Uterus (tissue), 4 donors: ENCODE results near the gene ELOVL7. TPM values are rescaled to one million over a fixed set of nuclear protein-coding genes. Genes with fewer than 3 reads are reported as not detected.

Experiments used
- DNase-seq, 2 donors: peaks; one replicate each; pipeline ENCODE4 v3.0.0-alpha.2; 2019 to 2020
- H3K27ac ChIP-seq, 2 donors: fragments of 200-600 bp; sonication (generic); 1 replicate in 1 of 2; 2 replicates in 1 of 2; pipeline ENCODE4 v1.5.1; 2016 to 2018
- H3K27me3 ChIP-seq, 2 donors: fragments of 200-600 bp; sonication (generic); one replicate each; pipeline ENCODE4 v1.5.1; 2018 to 2019; ENCODE audit warnings: control low read depth in 1 of 2
- H3K36me3 ChIP-seq, 2 donors: fragments of 200-600 bp; sonication (generic); one replicate each; pipeline ENCODE4 v1.5.1; 2019; ENCODE audit warnings: control low read depth in 1 of 2
- H3K4me1 ChIP-seq, 2 donors: fragments of 200-600 bp; sonication (generic); one replicate each; pipeline ENCODE4 v1.5.1; 2018 to 2019; ENCODE audit warnings: control low read depth in 1 of 2
- H3K4me3 ChIP-seq, 2 donors: fragments of 200-600 bp; sonication (generic); 1 replicate in 1 of 2; 2 replicates in 1 of 2; pipeline ENCODE4 v1.5.1; 2018 to 2019; ENCODE audit warnings: mild to moderate bottlenecking in 1 of 2
- H3K9me3 ChIP-seq, 2 donors: fragments of 200-600 bp; sonication (generic); one replicate each; pipeline ENCODE4 v1.5.1; 2019; ENCODE audit warnings: control low read depth in 1 of 2
- POLR2A ChIP-seq, 2 donors: fragments of 450-650 bp; IDR thresholded peaks; one replicate each; pipeline ENCODE4 v1.6.1; 2016; ENCODE audit warnings: antibody characterized with exemption in 2 of 2, mild to moderate bottlenecking in 1 of 2, moderate library complexity in 1 of 2
- intact Hi-C: fragments of 100-400 bp; cut with DNase I; formaldehyde crosslinking; loops from one replicate; pipeline ENCODE4 v1.15.1; 2023; ENCODE audit warnings: low total_unique reads
- total RNA-seq, 4 donors: library from RNA; depleted of rRNA in 3 of 4; stranded (reverse); fragments of >200 nt in 3 of 4; gene quantifications; one replicate each; pipeline versions ENCODE4 v1.1.0 to v1.2.4, GENCODE V29; 2014 to 2023
- TF ChIP-seq, protein P1 (sequence below), 4 experiments: fragments of 200-600 bp in 2 of 4; fragments of 450-650 bp in 2 of 4; sonication (generic) in 2 of 4; IDR thresholded peaks; one replicate each; pipeline ENCODE4 v1.5.1; 2016 to 2019; ENCODE audit warnings: antibody characterized with exemption in 4 of 4, mild to moderate bottlenecking in 2 of 4, moderate library complexity in 1 of 4
- donor health status: DM: yes; HTN: yes; CAD: no.

Gene ELOVL7
- total RNA-seq, 4 donors from 2014 or later: 1.3 to 8.2 (median 2.9) TPM

DNA sequence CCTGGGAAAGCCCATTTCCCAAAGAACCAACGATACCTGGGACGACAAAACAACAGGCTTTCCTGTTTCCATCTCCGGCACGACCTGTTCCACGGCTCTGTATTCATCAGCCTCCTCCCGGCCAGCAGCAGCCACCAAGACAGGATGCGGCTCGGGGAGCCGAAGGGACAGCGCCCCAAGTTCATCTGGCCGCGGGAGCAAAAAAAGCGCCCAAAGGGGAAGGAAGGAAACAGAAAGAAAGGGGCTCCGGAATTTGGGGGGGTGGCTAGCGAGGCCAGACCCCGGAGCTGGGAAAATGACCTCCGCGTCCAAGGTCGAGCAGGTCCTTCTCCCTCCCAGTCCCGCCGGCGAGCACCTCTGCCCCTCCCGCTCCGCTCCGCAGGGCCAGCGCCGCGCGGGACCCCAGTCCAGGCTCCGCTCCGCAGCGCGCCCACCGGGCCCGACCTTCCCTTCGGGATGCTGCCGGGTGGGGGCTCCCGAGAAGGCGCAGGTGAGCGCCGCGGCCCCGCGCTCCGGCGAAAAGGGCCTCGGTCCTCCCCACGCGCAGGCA, 608 bp downstream of the ELOVL7 start:
- Histone ChIP-seq H3K4me1 (peaks cover 0 to 8% of the 10 kb centered on the region in 2 donors), H3K27ac (peak overlapping the region; percentile 40 to 64), H3K4me3 (peak overlapping the region; percentile 38 to 46), H3K36me3 (no peaks in the 10 kb centered on the region), H3K27me3 (no peaks in the 10 kb centered on the region), H3K9me3 (no peaks in the 10 kb centered on the region)
- intact Hi-C loops: no loop called here
- TF ChIP-seq, protein P1, sequence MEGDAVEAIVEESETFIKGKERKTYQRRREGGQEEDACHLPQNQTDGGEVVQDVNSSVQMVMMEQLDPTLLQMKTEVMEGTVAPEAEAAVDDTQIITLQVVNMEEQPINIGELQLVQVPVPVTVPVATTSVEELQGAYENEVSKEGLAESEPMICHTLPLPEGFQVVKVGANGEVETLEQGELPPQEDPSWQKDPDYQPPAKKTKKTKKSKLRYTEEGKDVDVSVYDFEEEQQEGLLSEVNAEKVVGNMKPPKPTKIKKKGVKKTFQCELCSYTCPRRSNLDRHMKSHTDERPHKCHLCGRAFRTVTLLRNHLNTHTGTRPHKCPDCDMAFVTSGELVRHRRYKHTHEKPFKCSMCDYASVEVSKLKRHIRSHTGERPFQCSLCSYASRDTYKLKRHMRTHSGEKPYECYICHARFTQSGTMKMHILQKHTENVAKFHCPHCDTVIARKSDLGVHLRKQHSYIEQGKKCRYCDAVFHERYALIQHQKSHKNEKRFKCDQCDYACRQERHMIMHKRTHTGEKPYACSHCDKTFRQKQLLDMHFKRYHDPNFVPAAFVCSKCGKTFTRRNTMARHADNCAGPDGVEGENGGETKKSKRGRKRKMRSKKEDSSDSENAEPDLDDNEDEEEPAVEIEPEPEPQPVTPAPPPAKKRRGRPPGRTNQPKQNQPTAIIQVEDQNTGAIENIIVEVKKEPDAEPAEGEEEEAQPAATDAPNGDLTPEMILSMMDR (IDR thresholded peaks at IDR 0.05): no peak
- no peak for TF ChIP-seq POLR2A (IDR thresholded peaks at IDR 0.05)
- no peak for DNase-seq

DNA sequence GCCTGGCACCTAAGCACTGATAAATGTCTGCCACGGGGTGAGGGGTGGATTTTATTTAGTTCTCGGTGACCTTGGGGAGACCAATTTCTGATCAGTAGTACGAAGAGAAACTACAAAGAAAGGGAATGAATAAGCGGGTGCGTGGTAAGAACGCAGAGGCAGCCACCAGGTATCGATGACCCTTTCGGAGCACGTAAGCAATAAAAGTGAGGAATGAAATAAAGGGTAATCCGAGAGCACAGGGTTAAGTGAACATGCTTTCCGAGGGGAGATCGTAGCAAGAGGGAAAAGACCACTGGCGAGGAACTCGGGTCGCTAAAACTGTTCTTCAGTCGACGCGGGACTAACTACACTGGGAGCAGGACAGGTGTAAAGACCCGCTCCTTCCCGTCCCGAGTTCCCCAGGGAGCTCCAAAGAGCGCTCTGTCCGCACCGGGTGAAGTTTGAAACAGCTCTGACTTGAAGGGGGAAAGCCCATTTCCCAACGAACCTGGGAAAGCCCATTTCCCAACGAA, 1.1 kb downstream of the ELOVL7 start:
- no peak for TF ChIP-seq POLR2A (IDR thresholded peaks at IDR 0.05)
- TF ChIP-seq, protein P1 (IDR thresholded peaks at IDR 0.05): no peak
- Histone ChIP-seq H3K27me3 (no peaks in the 10 kb centered on the region), H3K9me3 (no peaks in the 10 kb centered on the region), H3K36me3 (no peaks in the 10 kb centered on the region), H3K4me3 (peak overlapping the region; percentile 38 to 46), H3K27ac (peak overlapping the region in 1 of 2 donors; percentile 64), H3K4me1 (peaks cover 0 to 8% of the 10 kb centered on the region in 2 donors)
- intact Hi-C loops: no loop called here
- no peak for DNase-seq

DNA sequence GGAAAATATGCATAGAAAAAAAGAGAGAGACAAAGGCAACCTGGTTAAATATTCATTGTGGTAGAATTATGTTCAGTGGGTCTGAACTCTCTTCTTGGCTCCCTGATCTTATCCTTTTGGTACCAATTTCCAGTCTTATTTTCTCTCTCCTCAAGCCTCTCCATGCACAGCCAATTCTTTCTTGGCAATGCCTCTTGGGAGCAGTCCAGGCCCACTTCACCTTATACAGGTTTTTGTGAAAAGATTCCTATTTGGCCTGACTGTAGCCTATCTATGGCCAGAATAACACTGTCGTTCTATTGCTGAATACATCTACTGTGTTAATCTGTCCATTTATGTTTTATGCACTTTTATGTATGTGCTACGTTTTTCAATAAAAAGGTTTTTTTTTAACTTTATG, 2.7 kb downstream of the ELOVL7 start:
- H3K4me1 ChIP-seq: peaks cover 0 to 8% of the 10 kb centered on the region in 2 donors
- H3K36me3 ChIP-seq: no peaks in the 10 kb centered on the region
- intact Hi-C loops: no loop called here
- DNase-seq: no peak
- TF ChIP-seq, protein P1 (IDR thresholded peaks at IDR 0.05): no peak
- TF ChIP-seq POLR2A (IDR thresholded peaks at IDR 0.05): no peak
- no peaks in the 10 kb centered on the region for H3K27me3 ChIP-seq
- H3K4me3 ChIP-seq: no peak overlapping the region
- H3K9me3 ChIP-seq: no peaks in the 10 kb centered on the region
- no peak overlapping the region for H3K27ac ChIP-seq

DNA sequence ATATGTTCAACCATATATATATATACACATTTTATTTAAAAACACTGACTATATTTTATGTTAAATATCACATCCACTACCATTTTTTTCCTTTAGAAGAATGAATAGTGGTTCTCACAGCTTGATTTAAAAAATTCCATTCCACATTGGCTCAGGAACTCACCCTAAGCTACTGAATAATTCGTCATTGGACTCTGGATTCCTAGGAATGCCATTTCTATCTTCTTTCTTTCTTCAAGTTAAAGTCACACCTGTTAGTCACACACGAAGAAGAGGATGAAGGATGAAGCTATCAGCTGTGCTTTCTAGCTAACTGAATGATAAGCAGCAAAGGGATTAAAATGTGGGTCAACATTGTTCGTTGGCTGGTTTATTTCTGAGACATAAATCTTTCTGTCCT, 7.9 kb downstream of the ELOVL7 start:
- no peaks in the 10 kb centered on the region for H3K27me3 ChIP-seq

DNA sequence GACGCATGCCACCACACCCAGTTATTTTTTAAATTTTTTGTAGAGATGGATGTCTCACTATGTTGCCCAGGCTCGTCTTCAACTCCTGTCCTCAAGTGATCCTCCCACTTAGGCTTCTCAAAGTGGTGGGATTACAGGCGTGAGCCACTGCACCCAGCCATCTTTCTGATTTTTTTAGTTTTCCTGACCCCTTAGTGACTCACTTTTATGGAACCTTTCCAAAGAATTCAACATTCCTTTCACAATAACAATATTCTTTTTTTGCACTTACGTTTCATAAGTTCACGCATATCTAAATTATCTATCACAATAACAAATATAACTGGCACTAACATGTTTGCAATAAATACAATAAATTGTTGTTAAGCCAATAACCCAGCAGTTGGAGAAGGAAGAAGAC, 8.5 kb downstream of the ELOVL7 start:
- intact Hi-C loops: no loop called here

More for the DNA sequence above, 7.9 kb downstream of the ELOVL7 start:
- H3K9me3 ChIP-seq: no peaks in the 10 kb centered on the region
- no peak overlapping the region for H3K27ac ChIP-seq
- H3K4me1 ChIP-seq: no peaks in the 10 kb centered on the region
- no peak for DNase-seq
- intact Hi-C loops: no loop called here
- no peaks in the 10 kb centered on the region for H3K36me3 ChIP-seq
- TF ChIP-seq, protein P1 (IDR thresholded peaks at IDR 0.05): no peak
- no peak for TF ChIP-seq POLR2A (IDR thresholded peaks at IDR 0.05)
- H3K4me3 ChIP-seq: no peak overlapping the region

More for the DNA sequence above, 8.5 kb downstream of the ELOVL7 start:
- H3K9me3 ChIP-seq: no peaks in the 10 kb centered on the region
- no peak overlapping the region for H3K4me3 ChIP-seq
- no peaks in the 10 kb centered on the region for H3K4me1 ChIP-seq
- TF ChIP-seq POLR2A (IDR thresholded peaks at IDR 0.05): no peak
- TF ChIP-seq, protein P1 (IDR thresholded peaks at IDR 0.05): no peak
- no peak overlapping the region for H3K27ac ChIP-seq
- no peaks in the 10 kb centered on the region for H3K27me3 ChIP-seq
- H3K36me3 ChIP-seq: no peaks in the 10 kb centered on the region
- no peak for DNase-seq
